Caco-2 (cell line): ENCODE data around the gene NHSL2. TPM values are rescaled to one million over a fixed set of nuclear protein-coding genes. Genes with fewer than 3 reads are reported as not detected.
"Not testable (repeated sequence)": the region's sequence is repeated elsewhere in the genome, so short reads cannot be mapped to it uniquely, and the experiment has no call there.

Source experiments
- BruUV-seq: library from RNA; stranded (reverse); fragments of 400-500 nt; replicated peaks from 2 replicates; lab custom pipeline; 2021; lab: Mats Ljungman, UMichigan
- CTCF ChIA-PET: fragments of 300-600 bp; sonication (Branson Sonifier 250); formaldehyde crosslinking; loops from one replicate; lab custom pipeline; 2022; ENCODE audit warnings: antibody characterized with exemption; lab: Charles Lee
- POLR2A ChIA-PET: fragments of 300-600 bp; sonication (Branson Sonifier 250); formaldehyde crosslinking; loops from one replicate; lab custom pipeline; 2022; ENCODE audit warnings: antibody characterized with exemption; lab: Charles Lee
- DNase-seq, 2 experiments: peaks; one replicate each; pipeline versions ENCODE4 v3.0.0 to v3.0.0-alpha.2; 2020 to 2022
- H3K27me3 ChIP-seq: replicated peaks from 2 replicates; pipeline ENCODE4 v1.6.0; 2011; ENCODE audit warnings: low read length; ENCODE audit not compliant: control insufficient read depth, insufficient read depth
- H3K36me3 ChIP-seq: 2 replicates; pipeline ENCODE4 v1.5.1; 2011; ENCODE audit warnings: low read length; ENCODE audit not compliant: control insufficient read depth, insufficient read depth
- H3K4me1 ChIP-seq: fragments of 250-450 bp; sonication (Bioruptor Pico); 2 replicates; pipeline ENCODE4 v1.5.1; 2020; ENCODE audit warnings: mild to moderate bottlenecking
- H3K4me3 ChIP-seq: 2 replicates; pipeline ENCODE4 v1.5.1; 2011; ENCODE audit warnings: low read depth, mild to moderate bottlenecking, control low read depth, low read length
- H3K9me3 ChIP-seq: fragments of 250-450 bp; sonication (Bioruptor Pico); 2 replicates; pipeline ENCODE4 v1.5.1; 2020; ENCODE audit warnings: mild to moderate bottlenecking, moderate library complexity
- H3K27ac Mint-ChIP-seq: one replicate; pipeline ENCODE4 v1.8.0; 2022; ENCODE audit warnings: mixed read lengths; ENCODE audit not compliant: unreplicated experiment
- H3K27me3 Mint-ChIP-seq: one replicate; pipeline ENCODE4 v1.8.0; 2022; ENCODE audit warnings: mixed read lengths; ENCODE audit not compliant: insufficient read depth, unreplicated experiment
- H3K36me3 Mint-ChIP-seq: one replicate; pipeline ENCODE4 v1.8.0; 2022; ENCODE audit warnings: mild to moderate bottlenecking, mixed read lengths; ENCODE audit not compliant: insufficient read depth, unreplicated experiment
- H3K4me1 Mint-ChIP-seq: one replicate; pipeline ENCODE4 v1.8.0; 2022; ENCODE audit warnings: low read depth, mixed read lengths; ENCODE audit not compliant: unreplicated experiment
- H3K4me3 Mint-ChIP-seq: one replicate; pipeline ENCODE4 v1.8.0; 2022; ENCODE audit warnings: mild to moderate bottlenecking, moderate library complexity, mixed read lengths; ENCODE audit not compliant: unreplicated experiment
- H3K9me3 Mint-ChIP-seq: one replicate; pipeline ENCODE4 v1.8.0; 2022; ENCODE audit warnings: mixed read lengths; ENCODE audit not compliant: unreplicated experiment
- intact Hi-C: fragments of 100-400 bp; cut with micrococcal nuclease; formaldehyde crosslinking; loops from one replicate; pipeline ENCODE4 v1.10.0; 2022; ENCODE audit not compliant: unreplicated experiment
- total RNA-seq: library from RNA; stranded (reverse); gene quantifications from 2 replicates; pipeline ENCODE4 v1.2.3, GENCODE V29; 2022
- TF ChIP-seq, protein P1 (sequence below), 2 experiments: fragments of 200-600 bp in 1 of 2; IDR thresholded peaks; 1 replicate in 1 of 2; 2 replicates in 1 of 2; pipeline versions ENCODE4 v1.5.1 to v1.8.0; 2011 to 2022; ENCODE audit warnings: antibody characterized with exemption in 1 of 2, control low read depth in 1 of 2, inconsistent platforms in 1 of 2, low read depth in 1 of 2, low read length in 1 of 2, mild to moderate bottlenecking in 1 of 2, moderate library complexity in 1 of 2; ENCODE audit not compliant: insufficient read depth in 1 of 2, severe bottlenecking in 1 of 2, unreplicated experiment in 1 of 2

The NHSL2 gene
- total RNA-seq, 1 experiment from 2014 or later: 0.18 TPM

- POLR2A ChIA-PET: no interaction called here
- H3K36me3 Mint-ChIP-seq: no peaks in the 10 kb centered on the region
Observed at GRCh38 chrX:71955530-71956120, 45.0 kb downstream of the NHSL2 start.

DNA sequence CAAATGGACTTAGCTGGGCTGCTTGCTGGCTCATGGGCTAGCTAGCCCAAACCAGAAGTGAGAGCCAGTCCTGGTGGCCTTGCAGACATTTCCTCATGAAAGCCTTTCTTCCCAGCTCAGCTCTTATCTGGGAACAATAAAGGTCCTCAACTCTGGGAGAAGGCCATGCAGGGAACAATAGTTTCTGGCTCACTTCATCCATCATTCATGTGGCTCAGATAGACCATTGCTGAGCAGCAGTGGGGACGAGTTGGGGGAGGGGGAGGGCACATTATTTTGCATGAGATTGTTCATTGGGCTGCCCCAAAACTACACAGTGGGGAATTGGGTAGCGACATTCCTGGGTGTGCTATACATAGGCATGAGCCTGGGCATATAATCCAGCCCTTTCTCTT lies 47.6 kb downstream of the NHSL2 start:
- no peaks in the 10 kb centered on the region for H3K4me1 Mint-ChIP-seq
- Histone ChIP-seq H3K36me3 (no peaks in the 10 kb centered on the region), H3K27me3 (no peaks in the 10 kb centered on the region), H3K9me3 (no peaks in the 10 kb centered on the region), H3K4me1 (0 out of 2 replicates have a peak, but pooled peaks cover 5% of the 10 kb centered on the region), H3K4me3 (no peak overlapping the region)
- intact Hi-C loops: loop anchor here (5.0 kb wide), 1 partner anchor 34 kb away; no protein-coding TSS in a partner anchor
- no peak for DNase-seq
- H3K4me3 Mint-ChIP-seq: no peak overlapping the region
- TF ChIP-seq, protein P1, sequence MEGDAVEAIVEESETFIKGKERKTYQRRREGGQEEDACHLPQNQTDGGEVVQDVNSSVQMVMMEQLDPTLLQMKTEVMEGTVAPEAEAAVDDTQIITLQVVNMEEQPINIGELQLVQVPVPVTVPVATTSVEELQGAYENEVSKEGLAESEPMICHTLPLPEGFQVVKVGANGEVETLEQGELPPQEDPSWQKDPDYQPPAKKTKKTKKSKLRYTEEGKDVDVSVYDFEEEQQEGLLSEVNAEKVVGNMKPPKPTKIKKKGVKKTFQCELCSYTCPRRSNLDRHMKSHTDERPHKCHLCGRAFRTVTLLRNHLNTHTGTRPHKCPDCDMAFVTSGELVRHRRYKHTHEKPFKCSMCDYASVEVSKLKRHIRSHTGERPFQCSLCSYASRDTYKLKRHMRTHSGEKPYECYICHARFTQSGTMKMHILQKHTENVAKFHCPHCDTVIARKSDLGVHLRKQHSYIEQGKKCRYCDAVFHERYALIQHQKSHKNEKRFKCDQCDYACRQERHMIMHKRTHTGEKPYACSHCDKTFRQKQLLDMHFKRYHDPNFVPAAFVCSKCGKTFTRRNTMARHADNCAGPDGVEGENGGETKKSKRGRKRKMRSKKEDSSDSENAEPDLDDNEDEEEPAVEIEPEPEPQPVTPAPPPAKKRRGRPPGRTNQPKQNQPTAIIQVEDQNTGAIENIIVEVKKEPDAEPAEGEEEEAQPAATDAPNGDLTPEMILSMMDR (IDR thresholded peaks at IDR 0.05; ENCODE audit: insufficient read depth in 1 of 2, low read depth in 1 of 2, low read length in 1 of 2, severe bottlenecking in 1 of 2, unreplicated experiment in 1 of 2): no peak
- no TSS peak for BruUV-seq
- ChIA-PET POLR2A (no interaction called here), CTCF (no interaction called here)
- no peaks in the 10 kb centered on the region for H3K27me3 Mint-ChIP-seq
- H3K36me3 Mint-ChIP-seq: no peaks in the 10 kb centered on the region
- H3K27ac Mint-ChIP-seq: peak overlapping the region; percentile 29
- no peaks in the 10 kb centered on the region for H3K9me3 Mint-ChIP-seq

More at GRCh38 chrX:71955530-71956120, 45.0 kb downstream of the NHSL2 start:
- intact Hi-C loops: loop anchor here (5.0 kb wide), 1 partner anchor 37 kb away; no protein-coding TSS in a partner anchor
- H3K4me1 ChIP-seq: 0 out of 2 replicates have a peak, but pooled peaks cover 5% of the 10 kb centered on the region
- Mint-ChIP-seq H3K27ac (no peak overlapping the region), H3K9me3 (no peaks in the 10 kb centered on the region), H3K4me1 (no peaks in the 10 kb centered on the region), H3K27me3 (no peaks in the 10 kb centered on the region), H3K4me3 (no peak overlapping the region)
- no TSS peak for BruUV-seq
- no peaks in the 10 kb centered on the region for H3K36me3 ChIP-seq
- CTCF ChIA-PET: no interaction called here
- H3K9me3 ChIP-seq: no peaks in the 10 kb centered on the region
- H3K27me3 ChIP-seq: no peaks in the 10 kb centered on the region
- TF ChIP-seq, protein P1 (IDR thresholded peaks at IDR 0.05; ENCODE audit: insufficient read depth in 1 of 2, low read depth in 1 of 2, low read length in 1 of 2, severe bottlenecking in 1 of 2, unreplicated experiment in 1 of 2): no peak
- H3K4me3 ChIP-seq: no peak overlapping the region
- no peak for DNase-seq

GRCh38 chrX:71964184-71964583 lies 53.5 kb downstream of the NHSL2 start:
- H3K27me3 ChIP-seq, H3K4me1 ChIP-seq, H3K9me3 Mint-ChIP-seq, POLR2A ChIA-PET, BruUV-seq, H3K4me1 Mint-ChIP-seq, H3K27ac Mint-ChIP-seq, H3K36me3 ChIP-seq, H3K36me3 Mint-ChIP-seq, CTCF ChIA-PET, H3K9me3 ChIP-seq, H3K4me3 ChIP-seq, intact Hi-C loops, DNase-seq, H3K4me3 Mint-ChIP-seq, H3K27me3 Mint-ChIP-seq: not testable (repeated sequence)
